GM21619 (cell line): ENCODE measurements around the gene KRT73.
"Not testable (repeated sequence)": the region's sequence is repeated elsewhere in the genome, so short reads cannot be mapped to it uniquely, and the experiment has no call there.

Source experiments
- ATAC-seq: cut with Tn5 transposase; IDR thresholded peaks from one replicate; pipeline ENCODE4 v1.9.1; 2021; ENCODE audit not compliant: unreplicated experiment

The KRT73 gene

GRCh38 chr12:52601671-52602070 lies 16.7 kb downstream of the KRT73 start:
- no peak for ATAC-seq

DNA sequence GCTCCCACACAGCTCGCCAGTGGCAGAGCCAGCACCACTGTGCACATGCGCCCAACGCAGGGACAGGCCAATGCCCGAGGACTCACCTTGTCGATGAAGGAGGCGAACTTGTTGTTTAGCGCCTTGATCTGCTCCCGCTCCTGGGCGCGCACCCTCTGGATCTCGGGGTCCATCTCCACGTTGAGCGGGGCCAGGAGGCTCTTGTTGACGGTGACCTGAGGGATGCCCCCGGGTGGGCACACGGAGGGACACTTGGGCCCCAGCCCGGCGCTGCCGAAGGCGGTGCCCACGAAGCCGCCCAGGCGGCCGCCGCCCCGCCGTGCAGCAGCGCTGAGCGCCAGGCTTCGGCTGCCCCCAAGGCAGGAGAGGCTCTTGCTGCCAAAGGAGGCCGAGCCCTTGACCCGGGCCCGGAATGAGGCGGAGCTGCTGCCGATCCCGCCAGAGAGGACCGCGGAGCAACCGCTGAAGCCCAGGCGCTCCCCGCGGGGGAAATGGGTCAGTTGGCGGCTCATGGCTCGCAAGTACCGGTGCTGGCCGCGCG lies 17.3 kb downstream of the KRT73 start, which contains the start of gene KRT72:
Gene KRT72, minus strand, starts transcription at position 523 of the 541 bp plus-strand sequence. Its CDS starts 11 bp downstream, at position 512.
- no peak for ATAC-seq

DNA sequence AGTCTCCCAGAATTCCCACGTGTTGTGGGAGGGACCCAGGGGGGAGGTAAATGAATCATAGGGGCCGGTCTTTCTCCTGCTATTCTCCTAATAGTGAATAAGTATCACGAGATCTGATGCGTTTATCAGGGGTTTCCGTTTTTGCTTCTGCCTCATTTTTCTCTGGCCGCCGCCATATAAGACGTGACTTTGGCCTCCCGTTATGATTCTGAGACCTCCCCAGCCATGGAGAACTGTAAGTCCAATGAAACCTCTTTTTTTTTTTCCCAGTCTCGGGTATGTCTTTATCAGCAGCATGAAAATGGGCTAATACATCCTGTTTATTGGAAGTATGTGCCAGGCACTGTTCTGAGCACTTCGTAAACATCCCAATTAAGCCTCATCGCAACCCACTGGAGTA lies 17.9 kb downstream of the KRT73 start:
- ATAC-seq: no peak

DNA sequence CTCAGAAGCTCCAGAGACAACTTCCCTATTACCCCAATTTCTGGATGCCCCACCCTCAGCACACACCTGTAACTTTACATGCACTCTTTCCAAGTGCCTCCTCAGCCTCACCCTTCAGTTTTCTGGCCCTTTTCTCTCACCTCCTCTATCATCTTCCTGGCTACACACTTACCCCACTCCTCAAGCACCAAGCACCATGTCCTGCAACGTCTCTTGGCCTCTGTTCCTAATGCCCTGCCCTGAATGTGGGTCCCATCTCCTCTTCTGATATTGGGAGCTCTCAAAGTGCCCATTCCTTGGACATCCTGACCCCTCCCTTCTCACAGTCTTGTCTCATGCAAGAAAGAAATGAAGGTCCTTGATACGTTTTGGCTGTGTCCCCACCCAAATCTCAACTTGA lies 18.3 kb downstream of the KRT73 start:
- no peak for ATAC-seq

DNA sequence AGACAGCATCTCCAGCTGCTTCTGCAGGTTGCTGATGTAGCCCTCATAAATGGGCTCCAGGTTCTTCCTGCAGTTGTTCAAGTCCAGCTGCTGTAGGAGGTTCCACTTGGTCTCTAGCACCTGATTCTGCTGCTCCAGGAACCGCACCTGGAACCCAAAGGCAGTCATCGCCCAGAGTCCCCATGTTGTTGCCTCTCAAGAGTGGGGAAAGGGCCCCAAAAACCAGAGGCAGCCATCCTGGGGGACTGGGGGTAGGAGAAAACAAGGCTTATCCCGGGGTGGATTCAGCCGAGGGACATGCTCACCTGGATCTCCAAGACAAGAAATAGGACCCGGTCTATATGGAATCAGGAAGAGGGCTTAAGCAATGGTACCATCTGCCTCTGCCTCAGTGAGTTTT lies 19.4 kb downstream of the KRT73 start:
- ATAC-seq: no peak

DNA sequence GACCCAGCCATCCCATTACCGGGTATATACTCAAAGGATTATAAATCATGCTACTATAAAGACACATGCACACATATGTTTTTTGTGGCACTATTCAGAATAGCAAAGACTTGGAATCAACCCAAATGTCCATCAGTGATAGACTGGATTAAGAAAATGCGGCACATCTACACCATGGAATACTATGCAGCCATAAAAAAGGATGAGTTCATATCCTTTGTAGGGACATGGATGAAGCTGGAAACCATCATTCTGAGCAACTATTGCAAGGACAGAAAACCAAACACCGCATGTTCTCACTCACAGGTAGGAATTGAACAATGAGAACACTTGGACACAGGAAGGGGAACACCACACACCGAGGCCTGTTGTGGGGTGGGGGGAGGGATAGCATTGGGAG lies 24.1 kb downstream of the KRT73 start:
- ATAC-seq: not testable (repeated sequence)

DNA sequence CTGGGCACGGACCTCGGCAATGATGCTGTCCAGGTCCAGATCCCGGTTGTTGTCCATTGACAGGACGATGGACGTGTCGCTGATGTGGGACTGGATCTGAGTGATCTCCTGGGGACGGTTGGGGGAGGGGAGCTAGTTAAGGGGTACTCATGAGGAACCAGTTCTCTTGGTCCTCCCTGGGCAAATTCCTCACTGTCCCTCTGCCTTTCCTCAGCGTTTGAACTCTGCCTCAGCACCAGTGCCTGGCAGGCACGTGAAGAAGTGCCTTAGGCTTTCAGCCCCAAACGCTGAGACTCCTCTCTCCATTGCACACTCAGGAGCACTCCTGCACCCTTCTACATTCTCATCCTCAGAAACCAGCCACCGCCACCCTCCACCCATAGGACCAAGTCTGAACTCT lies 26.8 kb downstream of the KRT73 start:
- ATAC-seq: no peak

DNA sequence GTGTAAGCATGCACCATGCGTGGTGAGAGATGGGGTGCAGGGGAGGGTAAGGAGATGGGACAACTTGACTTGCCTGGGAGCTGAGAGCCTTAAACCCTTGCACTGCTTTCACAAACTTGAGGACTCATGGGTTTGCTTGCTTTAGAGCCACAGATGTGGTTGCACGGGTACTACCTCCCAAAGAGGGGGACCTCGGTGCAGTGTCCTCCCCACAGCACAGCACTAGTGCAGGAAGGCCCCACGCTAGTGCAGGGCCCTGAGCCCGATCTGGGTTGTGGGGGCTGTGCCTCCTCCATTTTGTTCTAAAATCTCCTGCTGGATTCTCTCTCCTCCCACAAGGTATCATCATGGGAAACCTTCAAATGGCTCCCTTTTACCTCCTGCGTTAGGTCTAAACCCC lies 28.3 kb downstream of the KRT73 start:
- no peak for ATAC-seq

DNA sequence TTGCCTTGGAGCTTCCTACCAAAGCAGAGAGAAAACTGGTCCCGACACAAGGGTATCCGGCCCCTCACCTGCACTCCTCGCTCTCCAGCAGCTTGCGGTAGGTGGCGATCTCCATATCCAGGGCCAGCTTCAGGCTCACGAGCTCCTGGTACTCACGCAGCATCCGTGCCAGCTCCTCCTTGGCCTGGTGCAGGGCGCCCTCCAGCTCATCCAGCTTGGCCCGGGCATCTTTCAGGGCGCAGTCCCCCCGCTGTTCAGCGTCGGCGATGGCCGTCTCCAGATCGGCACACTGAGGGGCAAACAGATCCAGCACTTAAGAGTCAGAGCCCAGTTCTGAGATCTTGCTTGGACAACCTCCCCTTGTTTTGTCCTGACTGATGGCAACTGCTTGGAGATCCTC lies 30.8 kb downstream of the KRT73 start:
- ATAC-seq: no peak

DNA sequence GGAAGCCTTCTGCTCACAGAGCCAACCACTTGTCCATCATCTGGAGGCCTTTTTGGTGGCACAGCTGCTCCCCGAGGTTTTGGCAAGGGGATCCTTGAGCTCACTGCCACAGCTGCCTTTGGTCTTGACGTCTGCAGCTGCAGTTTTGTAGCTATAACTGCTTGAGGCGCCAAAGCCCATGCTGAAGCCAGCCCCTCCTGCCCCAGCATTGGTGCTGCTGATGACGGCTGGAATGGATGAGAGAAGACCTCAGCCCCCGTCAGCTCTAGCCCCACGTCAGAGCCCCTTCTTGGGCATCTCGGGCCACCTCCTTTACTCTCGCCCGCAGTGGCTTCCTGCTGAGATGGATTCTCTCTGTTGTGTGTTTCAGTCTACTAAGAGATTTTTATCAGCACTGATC lies 32.4 kb downstream of the KRT73 start:
- no peak for ATAC-seq

GRCh38 chr12:52585066-52585465 lies 33.3 kb downstream of the KRT73 start:
- no peak for ATAC-seq

- no peak for ATAC-seq
Observed at GRCh38 chr12:52584156-52584682, 34.1 kb downstream of the KRT73 start.

GRCh38 chr12:52582971-52583456 lies 35.3 kb downstream of the KRT73 start:
- no peak for ATAC-seq

DNA sequence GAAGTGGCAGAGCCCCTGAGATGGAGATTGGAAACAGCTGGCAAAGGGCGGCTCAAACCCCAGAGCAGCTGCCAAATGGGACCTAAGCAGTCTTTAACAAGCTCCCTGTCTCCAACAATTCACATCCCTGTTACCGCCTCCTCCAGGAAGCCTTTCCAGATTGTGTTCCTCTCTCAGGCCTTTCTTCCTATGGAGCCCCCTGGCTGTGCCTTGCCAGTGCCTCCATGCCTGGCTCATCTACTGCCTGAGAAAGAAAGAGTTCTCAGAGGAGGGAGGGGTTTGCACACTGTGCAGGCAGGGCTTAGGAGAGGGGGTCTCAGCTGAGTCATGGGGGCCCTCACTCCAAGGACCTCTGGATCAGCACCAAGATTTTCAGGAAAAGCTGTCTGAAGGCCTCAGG lies 35.9 kb downstream of the KRT73 start:
- ATAC-seq: no peak

DNA sequence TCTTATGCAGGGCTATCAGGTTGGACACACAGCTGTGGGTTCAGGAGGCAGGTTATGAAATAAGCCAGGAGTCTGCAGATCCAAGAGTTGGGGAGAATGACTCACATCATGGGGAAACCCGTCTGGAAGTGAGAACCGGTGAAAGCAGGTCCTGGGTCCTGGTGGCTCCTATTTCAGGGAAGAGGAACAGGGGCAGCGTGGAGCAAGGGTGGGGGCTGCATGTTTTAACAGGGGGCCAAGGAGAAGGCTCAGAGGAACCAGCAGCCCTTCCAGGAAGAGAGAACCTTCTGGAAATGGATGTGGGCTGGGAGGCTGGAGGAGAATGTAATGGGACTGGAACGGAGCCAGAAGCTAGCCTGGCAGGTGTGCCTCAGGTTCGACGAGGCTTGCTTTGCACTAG lies 36.9 kb downstream of the KRT73 start:
- no peak for ATAC-seq

DNA sequence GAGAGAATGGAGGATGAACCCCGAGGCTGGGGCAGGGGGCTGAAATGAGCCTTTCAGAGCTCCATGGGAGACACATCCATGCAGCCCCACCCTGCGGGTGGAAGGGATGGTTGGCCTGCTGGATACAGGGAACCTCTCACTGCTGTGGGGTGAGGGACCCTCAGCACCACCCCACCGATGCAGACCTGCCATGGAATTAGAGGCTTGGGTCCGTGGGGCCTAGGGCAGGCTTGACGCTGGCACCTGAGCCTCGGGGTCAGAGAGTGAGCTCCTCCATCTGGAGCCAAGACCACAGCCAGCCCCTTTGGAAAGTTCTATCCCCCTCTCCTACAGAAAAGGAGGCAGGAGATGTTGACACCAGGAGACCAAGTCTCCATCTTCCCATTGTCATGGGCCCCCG lies 37.3 kb downstream of the KRT73 start:
- ATAC-seq: no peak

- no peak for ATAC-seq
Observed at GRCh38 chr12:52580496-52580895, 37.9 kb downstream of the KRT73 start.

DNA sequence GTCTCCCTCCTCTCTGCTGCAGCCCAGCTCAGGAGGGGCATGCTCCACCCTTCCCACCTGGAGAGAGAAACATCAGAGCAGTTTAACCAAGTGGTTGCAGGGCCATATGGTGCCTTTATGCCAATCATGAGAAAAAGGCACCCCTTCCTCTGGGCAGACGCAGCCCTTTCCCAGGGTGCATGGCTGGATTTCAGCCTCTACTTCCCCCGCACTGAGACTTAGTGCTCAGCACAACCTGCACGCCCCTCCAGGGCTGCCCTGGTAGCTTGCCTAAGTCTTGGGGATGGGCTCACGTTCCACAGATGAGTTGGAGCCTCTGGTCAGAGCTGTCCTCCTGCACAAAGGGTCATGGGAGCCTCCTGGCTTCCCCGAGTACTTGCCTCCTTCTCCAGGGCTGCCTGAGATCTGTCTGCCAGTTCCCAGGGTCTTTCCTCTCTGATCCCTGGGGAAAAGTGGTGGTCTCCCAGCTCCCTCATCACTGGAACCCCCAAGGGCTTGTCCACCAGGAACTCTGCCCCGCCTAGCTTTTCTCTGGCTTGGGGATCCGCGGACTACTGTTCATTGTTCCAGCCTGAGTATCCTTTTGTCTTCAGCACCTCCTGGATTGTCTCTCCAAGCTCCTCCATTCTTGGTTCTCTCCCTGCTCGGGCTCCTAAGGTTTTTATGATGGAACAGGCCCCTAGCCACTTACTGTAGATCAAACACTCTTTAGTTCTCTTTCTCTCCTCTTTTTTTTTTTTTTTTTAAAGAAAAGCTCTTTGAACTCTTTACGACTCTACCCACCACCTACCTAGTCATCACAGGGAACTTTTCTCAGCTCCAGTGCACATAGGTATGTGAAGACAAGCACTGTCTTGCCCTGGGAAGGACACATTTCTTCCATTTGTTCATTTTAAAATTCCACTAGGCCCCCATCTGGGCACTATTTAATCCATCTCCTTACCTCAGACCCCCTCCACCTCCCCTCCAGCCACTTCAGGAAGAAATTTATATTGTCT lies 38.6 kb downstream of the KRT73 start:
- ATAC-seq: no peak

GRCh38 chr12:52578469-52578868 lies 39.9 kb downstream of the KRT73 start:
- ATAC-seq: no peak

GRCh38 chr12:52577316-52577715 lies 41.0 kb downstream of the KRT73 start:
- ATAC-seq: no peak

- ATAC-seq: no peak
Observed at GRCh38 chr12:52575948-52576347, 42.4 kb downstream of the KRT73 start.

- ATAC-seq: no peak
Observed at GRCh38 chr12:52575256-52575655, 43.1 kb downstream of the KRT73 start.
